Measurements from ENCODE around the gene MLLT1. TPM values are rescaled to one million over a fixed set of nuclear protein-coding genes. Genes with fewer than 3 reads are reported as not detected.
A peak's percentile ranks its signal among the peaks of the same experiment; 100 is the strongest.

The MLLT1 gene
- total RNA-seq, 1 donor from 2014 or later, result 5.6 TPM

DNA sequence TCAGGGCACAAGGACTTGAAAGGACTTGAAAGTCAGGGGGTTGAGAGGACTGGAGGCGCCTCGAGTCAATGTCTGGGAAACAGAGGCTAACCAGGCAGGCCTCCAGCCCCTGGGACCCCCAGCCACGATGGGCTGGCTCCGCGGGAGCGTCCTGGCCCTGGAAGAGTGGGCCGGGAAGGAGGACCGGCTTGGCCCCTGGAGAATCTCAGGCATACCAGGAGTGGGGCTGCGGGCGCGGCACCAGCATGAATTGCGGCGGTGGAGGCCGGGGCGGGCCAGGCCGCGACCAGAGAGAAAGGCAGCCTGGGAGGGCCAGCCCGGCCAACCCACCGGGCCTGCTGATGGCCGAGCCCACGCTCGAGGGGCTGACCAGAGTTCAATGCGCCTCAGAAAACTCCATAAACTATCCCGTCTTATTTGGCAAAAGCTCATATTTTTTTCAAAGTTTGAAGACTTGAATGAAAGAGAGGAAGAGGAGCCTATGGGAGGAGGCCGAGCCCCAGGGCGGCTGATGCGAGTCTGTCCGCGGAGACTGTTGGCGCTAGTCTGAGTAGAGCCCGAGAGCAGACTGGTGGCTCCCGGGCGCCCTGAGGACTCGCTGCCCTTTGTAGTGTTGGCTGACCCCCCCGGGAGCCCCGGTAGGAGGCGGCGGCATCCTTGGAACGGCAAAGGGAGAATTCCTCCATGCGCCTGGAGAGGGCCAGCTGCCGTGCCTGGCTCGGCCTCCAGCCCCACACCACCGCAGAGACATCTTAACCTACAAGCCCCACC is 68.0 kb downstream of the MLLT1 start:
- no peaks in the 10 kb centered on the region for H3F3A ChIP-seq (ENCODE audit: low read depth)
- Mint-ChIP-seq H3K4me1 (peaks cover 9% of the 10 kb centered on the region), H3K27me3 (ENCODE audit: insufficient read depth, low read depth) (peaks cover 6% of the 10 kb centered on the region), H3K4me3 (peak overlapping the region; percentile 61), H3K36me3 (peaks cover 6% of the 10 kb centered on the region), H3K27ac (peak overlapping the region; percentile 80), H3K9me3 (no peaks in the 10 kb centered on the region)
- no peaks in the 10 kb centered on the region for H3K79me2 ChIP-seq (ENCODE audit: low read depth)
- H4K20me1 ChIP-seq (ENCODE audit: low read depth), result no peaks in the 10 kb centered on the region
- H3K9me3 ChIP-seq (ENCODE audit: low read depth), result no peaks in the 10 kb centered on the region
- TF ChIP-seq CTCF (IDR thresholded peaks at IDR 0.05) (no peak), EZH2phosphoT487 (IDR thresholded peaks at IDR 0.05) (no peak), EZH2 (IDR thresholded peaks at IDR 0.05) (no peak)
- no peak overlapping the region for H3K4me2 ChIP-seq
- no peaks in the 10 kb centered on the region for H3K27me3 ChIP-seq
- peak overlapping the region; percentile 20 for H3K27ac ChIP-seq
- H3K9ac ChIP-seq, result no peak overlapping the region
- H3K4me1 ChIP-seq, result peaks cover 7% of the 10 kb centered on the region
- H2AFZ ChIP-seq (replicated peaks), result no peak overlapping the region
- DNase-seq (ENCODE audit: low spot score), result no peak
- H3K36me3 ChIP-seq, result no peaks in the 10 kb centered on the region
- H3K4me3 ChIP-seq, result no peak overlapping the region

DNA sequence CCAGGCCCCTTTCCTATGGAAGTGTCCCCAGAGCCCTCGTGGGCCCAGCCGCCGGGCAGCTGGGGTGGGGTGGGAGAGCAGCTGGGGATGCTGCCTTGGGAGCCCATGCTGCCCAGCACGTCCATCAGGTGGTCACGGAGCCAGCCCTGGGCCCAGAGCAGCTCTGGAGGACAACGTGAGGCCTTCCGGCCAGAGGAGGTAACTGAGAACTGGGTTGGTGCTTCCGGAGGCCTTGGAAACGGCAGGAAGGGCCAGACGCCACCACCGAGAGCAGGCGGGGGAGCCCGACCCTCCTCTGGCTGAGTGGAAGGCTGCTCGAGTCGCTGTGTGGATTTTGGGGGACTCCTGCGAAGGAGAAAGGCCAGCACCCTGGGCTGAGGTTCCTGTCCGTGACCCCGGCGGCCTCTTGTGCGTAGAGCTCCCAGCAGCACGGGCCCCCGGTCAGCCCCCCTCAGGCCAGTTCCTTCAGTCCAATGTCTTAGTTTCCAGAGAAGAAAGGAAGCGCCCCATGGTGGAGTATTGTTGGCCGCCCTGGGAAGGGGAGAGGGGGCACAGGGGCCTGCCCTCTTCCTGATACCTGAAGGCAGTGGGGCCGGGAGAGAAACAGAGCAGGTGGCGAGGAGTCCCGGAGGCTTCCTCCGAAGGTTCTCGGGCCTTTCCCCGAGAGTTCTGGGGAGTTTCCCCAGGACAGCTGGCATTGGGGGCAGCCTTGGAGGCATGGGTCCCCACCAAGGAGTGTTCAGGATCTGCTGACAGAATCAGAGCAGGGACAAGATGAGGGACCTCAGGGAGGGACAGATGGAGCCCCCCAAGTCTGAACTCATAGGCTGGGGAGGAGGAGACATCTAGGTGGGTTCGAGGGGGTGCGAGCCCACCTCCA is 68.8 kb downstream of the MLLT1 start:
- peaks cover 6% of the 10 kb centered on the region for H3K36me3 Mint-ChIP-seq
- H4K20me1 ChIP-seq (ENCODE audit: low read depth), result no peaks in the 10 kb centered on the region
- no peak overlapping the region for H3K9ac ChIP-seq
- H3K9me3 Mint-ChIP-seq, result no peaks in the 10 kb centered on the region
- peaks cover 9% of the 10 kb centered on the region for H3K27me3 Mint-ChIP-seq (ENCODE audit: insufficient read depth, low read depth)
- no peaks in the 10 kb centered on the region for H3K27me3 ChIP-seq
- peak overlapping the region; percentile 20 for H3K27ac ChIP-seq
- no peak overlapping the region for H2AFZ ChIP-seq (replicated peaks)
- TF ChIP-seq CTCF (IDR thresholded peaks at IDR 0.05) (no peak), EZH2 (IDR thresholded peaks at IDR 0.05) (no peak), EZH2phosphoT487 (IDR thresholded peaks at IDR 0.05) (no peak)
- no peak overlapping the region for H3K4me3 ChIP-seq
- H3K4me1 Mint-ChIP-seq, result peaks cover 8% of the 10 kb centered on the region
- no peaks in the 10 kb centered on the region for H3K4me1 ChIP-seq
- H3K79me2 ChIP-seq (ENCODE audit: low read depth), result no peaks in the 10 kb centered on the region
- peak overlapping the region; percentile 48 for H3K4me3 Mint-ChIP-seq
- no peak overlapping the region for H3K27ac Mint-ChIP-seq
- H3F3A ChIP-seq (ENCODE audit: low read depth), result no peaks in the 10 kb centered on the region
- H3K9me3 ChIP-seq (ENCODE audit: low read depth), result no peaks in the 10 kb centered on the region
- no peaks in the 10 kb centered on the region for H3K36me3 ChIP-seq
- no peak for DNase-seq (ENCODE audit: low spot score)
- H3K4me2 ChIP-seq, result no peak overlapping the region

- Mint-ChIP-seq H3K27ac (peak overlapping the region; percentile 30), H3K4me3 (no peak overlapping the region)
- H3K9ac ChIP-seq, result no peak overlapping the region
Observed at GRCh38 chr19:6210091-6210490, 69.7 kb downstream of the MLLT1 start.

More at GRCh38 chr19:6210091-6210490, 69.7 kb downstream of the MLLT1 start:
- Histone ChIP-seq H3F3A (ENCODE audit: low read depth) (no peaks in the 10 kb centered on the region), H3K27ac (no peak overlapping the region), H3K27me3 (no peaks in the 10 kb centered on the region), H3K4me1 (no peaks in the 10 kb centered on the region), H3K4me3 (no peak overlapping the region), H3K36me3 (no peaks in the 10 kb centered on the region), H3K4me2 (no peak overlapping the region), H4K20me1 (ENCODE audit: low read depth) (no peaks in the 10 kb centered on the region), H3K9me3 (ENCODE audit: low read depth) (no peaks in the 10 kb centered on the region), H3K79me2 (ENCODE audit: low read depth) (no peaks in the 10 kb centered on the region), H2AFZ (replicated peaks) (no peak overlapping the region)
- no peaks in the 10 kb centered on the region for H3K9me3 Mint-ChIP-seq
- peaks cover 8% of the 10 kb centered on the region for H3K4me1 Mint-ChIP-seq
- peaks cover 9% of the 10 kb centered on the region for H3K27me3 Mint-ChIP-seq (ENCODE audit: insufficient read depth, low read depth)
- H3K36me3 Mint-ChIP-seq, result peaks cover 6% of the 10 kb centered on the region
- TF ChIP-seq EZH2 (IDR thresholded peaks at IDR 0.05) (no peak), CTCF (IDR thresholded peaks at IDR 0.05) (no peak), EZH2phosphoT487 (IDR thresholded peaks at IDR 0.05) (no peak)
- no peak for DNase-seq (ENCODE audit: low spot score)
